Right atrium auricular region (tissue), 2 donors: Measurements from ENCODE around the gene KIAA2012. TPM values are rescaled to one million over a fixed set of nuclear protein-coding genes. Genes with fewer than 3 reads are reported as not detected.

Experiments
- DNase-seq: peaks from one replicate; pipeline ENCODE4 v3.0.0-alpha.2; 2019; ENCODE audit warnings: low spot score
- H3K27ac ChIP-seq, 2 donors: fragments of 200-600 bp; sonication (generic); 1 replicate in 1 of 2; 2 replicates in 1 of 2; pipeline ENCODE4 v1.5.1; 2016 to 2019
- H3K27me3 ChIP-seq, 2 donors: fragments of 200-600 bp; sonication (generic); one replicate each; pipeline versions ENCODE4 v1.5.1 to v1.6.0; 2017 to 2019
- H3K36me3 ChIP-seq: fragments of 200-600 bp; sonication (generic); one replicate; pipeline ENCODE4 v1.5.1; 2016
- H3K4me1 ChIP-seq, 2 donors: fragments of 200-600 bp; sonication (generic); one replicate each; pipeline versions ENCODE4 v1.5.1 to v1.6.0; 2017 to 2019
- H3K4me3 ChIP-seq, 2 donors: fragments of 200-600 bp; sonication (generic); 1 replicate in 1 of 2; 2 replicates in 1 of 2; pipeline ENCODE4 v1.5.1; 2017 to 2019; ENCODE audit warnings: mild to moderate bottlenecking in 1 of 2, moderate library complexity in 1 of 2
- H3K9me3 ChIP-seq, 2 donors: fragments of 200-600 bp; sonication (generic); one replicate each; pipeline ENCODE4 v1.5.1; 2019
- total RNA-seq, 2 donors: library from RNA; depleted of rRNA; stranded (reverse); fragments of >200 nt; gene quantifications; one replicate each; pipeline ENCODE4 v1.1.0, GENCODE V29; 2016
- TF ChIP-seq, protein P1 (sequence below), 2 donors: fragments of 200-600 bp; sonication (generic); IDR thresholded peaks; one replicate each; pipeline ENCODE4 v1.5.1; 2019; ENCODE audit warnings: antibody characterized with exemption in 2 of 2

KIAA2012 gene
- total RNA-seq, 2 donors from 2014 or later, result not detected

DNA sequence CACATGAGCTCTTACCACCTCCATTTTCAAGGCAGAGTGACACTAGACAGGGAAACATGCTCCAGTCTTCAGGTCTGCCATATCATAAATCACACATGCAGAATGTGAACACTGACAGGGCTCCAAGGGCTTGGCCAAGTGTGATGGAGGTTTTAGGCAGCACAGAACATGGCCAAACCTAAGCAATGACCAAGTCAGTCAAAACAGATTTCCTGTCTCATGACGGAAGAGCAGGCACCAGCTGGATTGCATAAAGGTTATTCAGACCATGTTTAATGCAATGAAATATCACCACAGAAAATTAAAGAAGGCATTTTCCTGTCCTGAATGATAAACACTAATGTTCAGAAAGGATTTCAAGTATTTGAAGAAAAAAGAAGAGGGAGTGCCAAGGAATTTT is 92.9 kb downstream of the KIAA2012 start:
- Histone ChIP-seq H3K9me3 (no peaks in the 10 kb centered on the region), H3K36me3 (no peaks in the 10 kb centered on the region), H3K27me3 (no peaks in the 10 kb centered on the region), H3K4me1 (peaks cover 0 to 8% of the 10 kb centered on the region in 2 donors), H3K4me3 (no peak overlapping the region), H3K27ac (no peak overlapping the region)
- DNase-seq, result no peak
- TF ChIP-seq, protein P1, sequence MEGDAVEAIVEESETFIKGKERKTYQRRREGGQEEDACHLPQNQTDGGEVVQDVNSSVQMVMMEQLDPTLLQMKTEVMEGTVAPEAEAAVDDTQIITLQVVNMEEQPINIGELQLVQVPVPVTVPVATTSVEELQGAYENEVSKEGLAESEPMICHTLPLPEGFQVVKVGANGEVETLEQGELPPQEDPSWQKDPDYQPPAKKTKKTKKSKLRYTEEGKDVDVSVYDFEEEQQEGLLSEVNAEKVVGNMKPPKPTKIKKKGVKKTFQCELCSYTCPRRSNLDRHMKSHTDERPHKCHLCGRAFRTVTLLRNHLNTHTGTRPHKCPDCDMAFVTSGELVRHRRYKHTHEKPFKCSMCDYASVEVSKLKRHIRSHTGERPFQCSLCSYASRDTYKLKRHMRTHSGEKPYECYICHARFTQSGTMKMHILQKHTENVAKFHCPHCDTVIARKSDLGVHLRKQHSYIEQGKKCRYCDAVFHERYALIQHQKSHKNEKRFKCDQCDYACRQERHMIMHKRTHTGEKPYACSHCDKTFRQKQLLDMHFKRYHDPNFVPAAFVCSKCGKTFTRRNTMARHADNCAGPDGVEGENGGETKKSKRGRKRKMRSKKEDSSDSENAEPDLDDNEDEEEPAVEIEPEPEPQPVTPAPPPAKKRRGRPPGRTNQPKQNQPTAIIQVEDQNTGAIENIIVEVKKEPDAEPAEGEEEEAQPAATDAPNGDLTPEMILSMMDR (IDR thresholded peaks at IDR 0.05), result no peak

DNA sequence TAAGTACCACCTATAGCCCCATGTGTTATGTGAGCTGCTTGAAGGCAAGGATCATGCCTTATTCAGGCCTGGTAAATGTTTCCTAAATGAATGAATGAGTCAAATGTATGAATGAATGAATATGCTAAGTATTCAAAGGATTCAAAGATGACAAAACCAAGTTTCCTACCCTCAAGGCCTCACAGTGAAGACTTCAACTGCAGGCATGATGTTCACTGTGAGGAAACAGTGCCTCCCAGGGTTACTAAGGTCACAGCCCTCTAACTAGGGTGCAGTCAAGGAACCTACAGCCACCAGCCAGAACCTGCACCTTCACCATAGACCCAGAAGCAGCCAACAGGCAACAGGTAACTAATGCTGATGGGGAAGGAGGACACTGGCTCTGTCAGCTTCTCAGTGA is 96.1 kb downstream of the KIAA2012 start:
- DNase-seq, result no peak
- H3K9me3 ChIP-seq, result no peaks in the 10 kb centered on the region
- no peak overlapping the region for H3K27ac ChIP-seq
- no peak overlapping the region for H3K4me3 ChIP-seq
- TF ChIP-seq, protein P1 (IDR thresholded peaks at IDR 0.05), result no peak
- no peaks in the 10 kb centered on the region for H3K27me3 ChIP-seq
- no peaks in the 10 kb centered on the region for H3K36me3 ChIP-seq
- H3K4me1 ChIP-seq, result peaks cover 0 to 5% of the 10 kb centered on the region in 2 donors

DNA sequence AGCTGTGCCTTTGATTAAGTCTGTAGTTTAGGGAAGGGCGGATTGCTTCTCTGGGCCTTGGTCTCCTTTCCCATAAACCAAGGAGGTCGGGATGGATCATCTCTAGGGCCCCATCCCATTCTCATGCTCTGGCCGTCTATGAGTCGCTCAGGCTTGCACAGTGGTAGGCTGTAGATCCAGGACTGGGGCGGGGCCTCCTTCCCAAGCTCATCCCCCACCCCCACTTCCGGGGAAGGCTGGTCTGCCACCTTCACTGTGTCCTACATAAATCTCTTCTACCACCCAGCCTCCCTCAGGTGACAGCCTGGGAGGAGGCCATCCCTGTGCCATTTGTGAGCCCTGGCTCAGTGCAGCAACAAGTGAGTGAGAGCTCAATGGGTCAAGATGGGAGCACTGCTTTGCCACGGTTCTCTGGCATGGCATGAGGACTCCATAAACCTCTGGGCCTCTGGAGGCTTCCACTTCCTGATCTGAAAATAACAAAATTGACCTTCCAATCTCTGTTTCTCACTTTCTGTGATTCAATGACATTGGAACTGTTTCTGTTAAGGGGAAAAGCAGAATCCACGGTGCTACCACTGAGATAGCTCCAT is 96.9 kb downstream of the KIAA2012 start:
- no peaks in the 10 kb centered on the region for H3K9me3 ChIP-seq
- H3K36me3 ChIP-seq, result no peaks in the 10 kb centered on the region
- no peak for DNase-seq
- H3K27me3 ChIP-seq, result no peaks in the 10 kb centered on the region
- H3K4me1 ChIP-seq, result peaks cover 0 to 5% of the 10 kb centered on the region in 2 donors
- H3K4me3 ChIP-seq, result no peak overlapping the region
- TF ChIP-seq, protein P1 (IDR thresholded peaks at IDR 0.05), result no peak
- no peak overlapping the region for H3K27ac ChIP-seq

DNA sequence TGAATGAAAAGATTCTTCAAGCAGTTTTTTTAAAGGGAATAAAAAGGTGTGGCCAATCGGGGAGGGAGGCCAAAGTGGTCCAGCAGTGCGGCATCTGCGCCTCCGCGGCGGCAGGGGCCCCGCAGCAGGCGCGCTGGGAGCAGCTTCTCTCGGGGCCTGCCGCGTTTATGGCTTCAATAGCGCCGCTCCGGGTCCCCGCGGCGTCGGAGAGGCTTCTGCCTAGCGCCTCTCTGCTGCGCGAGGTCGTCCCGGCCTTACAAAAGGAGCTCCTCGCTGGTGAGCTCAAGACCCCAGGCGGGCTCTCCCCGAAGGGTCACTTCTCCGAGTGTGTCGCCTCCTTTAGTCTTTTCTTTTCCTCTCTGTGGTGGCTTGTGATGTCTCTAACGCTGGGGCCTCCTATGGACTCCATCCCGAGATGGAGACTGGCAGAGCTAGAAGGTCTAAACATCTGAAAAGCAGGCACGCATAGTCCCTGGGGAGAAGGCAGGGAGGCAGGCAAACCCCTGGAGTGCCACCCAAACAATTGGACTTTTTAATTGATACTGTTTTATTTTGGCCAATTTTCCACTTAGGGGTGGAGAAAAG is 98.3 kb downstream of the KIAA2012 start:
- TF ChIP-seq, protein P1 (IDR thresholded peaks at IDR 0.05), result no peak
- no peak for DNase-seq
- no peaks in the 10 kb centered on the region for H3K36me3 ChIP-seq
- H3K4me3 ChIP-seq, result peak overlapping the region in 1 of 2 donors; percentile 28
- no peaks in the 10 kb centered on the region for H3K27me3 ChIP-seq
- peaks cover 0 to 5% of the 10 kb centered on the region in 2 donors for H3K4me1 ChIP-seq
- no peak overlapping the region for H3K27ac ChIP-seq
- no peaks in the 10 kb centered on the region for H3K9me3 ChIP-seq

DNA sequence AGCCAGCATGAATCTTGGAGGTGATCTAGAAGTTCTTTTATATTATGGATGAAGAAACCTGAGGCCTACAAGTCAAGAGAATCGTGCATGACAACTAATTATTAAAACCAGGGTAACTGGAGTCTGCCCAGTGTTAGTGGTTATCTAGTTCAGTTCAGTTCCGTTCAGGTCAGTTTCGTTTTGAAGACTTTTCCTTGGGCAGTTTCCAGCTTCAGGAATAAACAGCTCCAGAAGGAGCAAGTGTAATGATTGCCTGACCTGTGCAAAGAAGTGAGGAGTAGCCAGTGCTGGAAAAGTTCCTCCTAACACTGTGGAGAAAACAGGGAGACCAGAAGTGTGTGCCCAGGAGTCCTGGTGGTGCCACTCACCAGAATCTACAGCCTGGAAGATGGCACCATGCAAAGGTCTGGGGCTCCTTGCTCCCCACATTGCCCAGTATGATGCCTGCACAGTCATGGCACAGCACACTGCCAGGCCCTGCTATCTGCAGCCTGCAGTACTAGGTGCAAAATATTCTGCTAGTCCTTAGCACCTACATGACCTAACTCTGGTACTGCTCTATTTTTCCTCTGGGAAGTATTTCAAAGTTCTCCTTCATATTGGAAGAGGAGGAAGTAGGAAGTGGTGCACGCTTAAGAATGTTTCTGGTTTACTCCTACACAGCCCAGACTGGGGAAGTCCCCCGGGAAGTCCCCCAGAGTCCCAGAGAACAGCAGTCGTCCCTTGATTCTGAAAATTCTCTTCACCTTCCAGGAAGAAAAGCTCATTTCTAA is 99.6 kb downstream of the KIAA2012 start:
- no peaks in the 10 kb centered on the region for H3K9me3 ChIP-seq
- no peak for DNase-seq
- no peak overlapping the region for H3K4me3 ChIP-seq
- TF ChIP-seq, protein P1 (IDR thresholded peaks at IDR 0.05), result no peak
- no peaks in the 10 kb centered on the region for H3K27me3 ChIP-seq
- H3K36me3 ChIP-seq, result no peaks in the 10 kb centered on the region
- H3K27ac ChIP-seq, result no peak overlapping the region
- peaks cover 0 to 5% of the 10 kb centered on the region in 2 donors for H3K4me1 ChIP-seq
